ENCODE results near the gene NFASC.

The NFASC gene

GRCh38 chr1:204891860-204892259, 21.2 kb downstream of the NFASC start:
- DNase-seq = no peak

GRCh38 chr1:204894031-204894430, 23.4 kb downstream of the NFASC start:
- DNase-seq = no peak

DNA sequence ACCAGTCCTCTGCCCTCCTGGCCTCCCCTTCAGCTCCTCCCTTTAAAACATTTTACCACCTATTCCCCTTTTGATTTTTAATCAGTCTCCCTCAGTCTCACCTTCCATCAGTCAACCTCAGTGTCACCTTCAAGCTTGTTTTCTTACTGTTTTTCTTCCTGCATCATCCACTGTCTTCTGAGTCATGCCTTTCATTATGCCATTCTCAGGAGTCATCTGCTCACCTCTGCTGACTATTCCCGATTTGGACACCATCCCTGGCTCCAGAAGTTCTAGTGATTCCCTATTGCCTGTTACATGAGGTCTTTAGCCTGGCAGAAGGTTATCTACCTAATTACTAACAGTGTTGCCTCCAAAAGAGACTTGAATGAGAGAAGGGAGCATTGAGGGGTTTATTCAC, 23.9 kb downstream of the NFASC start:
- no peak for DNase-seq

DNA sequence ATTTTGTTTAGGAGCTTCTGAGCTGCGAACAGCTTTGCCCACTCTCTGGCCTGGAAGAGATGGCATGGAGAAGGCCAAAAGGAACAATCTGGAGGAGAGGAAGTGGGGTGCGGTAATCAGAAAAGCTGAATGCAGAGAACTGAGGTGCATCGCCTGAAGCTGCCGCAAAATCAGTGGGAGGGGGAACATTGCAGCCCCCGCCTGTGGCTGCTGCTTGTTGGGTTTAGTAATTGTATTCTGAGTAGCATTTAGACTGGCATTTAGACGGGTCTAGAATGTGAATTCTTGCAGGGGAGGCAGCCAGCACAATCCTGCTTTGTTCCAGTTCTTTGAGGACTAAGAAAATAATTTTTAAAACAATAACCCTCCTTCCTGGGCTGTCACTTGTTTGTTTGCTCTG, 25.4 kb downstream of the NFASC start:
- DNase-seq = no peak

GRCh38 chr1:204896787-204897469, 26.3 kb downstream of the NFASC start:
- no peak for DNase-seq

GRCh38 chr1:204900721-204901120, 30.1 kb downstream of the NFASC start:
- no peak for DNase-seq

DNA sequence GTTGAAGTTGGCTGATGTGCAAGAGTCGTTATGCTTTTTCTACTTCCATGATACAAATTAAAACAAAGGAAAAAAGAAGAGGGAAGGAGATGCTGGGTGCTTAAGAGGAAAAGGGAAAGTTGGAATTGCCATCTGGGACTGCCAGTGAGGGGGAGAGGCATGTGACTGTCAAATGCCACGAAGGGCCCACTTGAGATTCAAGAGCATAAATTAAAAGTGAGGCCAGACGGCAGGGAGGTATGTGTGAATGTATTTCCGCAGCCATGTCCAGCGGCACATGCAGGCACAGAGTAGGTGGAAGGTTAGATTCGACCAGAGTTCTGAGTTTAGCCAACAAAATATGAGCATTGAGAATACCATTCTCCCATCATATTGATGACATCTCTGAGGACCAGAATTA, 32.0 kb downstream of the NFASC start:
- DNase-seq = no peak

GRCh38 chr1:204904228-204904810, 33.7 kb downstream of the NFASC start:
- no peak for DNase-seq

GRCh38 chr1:204909109-204909508, 38.4 kb downstream of the NFASC start:
- no peak for DNase-seq

DNA sequence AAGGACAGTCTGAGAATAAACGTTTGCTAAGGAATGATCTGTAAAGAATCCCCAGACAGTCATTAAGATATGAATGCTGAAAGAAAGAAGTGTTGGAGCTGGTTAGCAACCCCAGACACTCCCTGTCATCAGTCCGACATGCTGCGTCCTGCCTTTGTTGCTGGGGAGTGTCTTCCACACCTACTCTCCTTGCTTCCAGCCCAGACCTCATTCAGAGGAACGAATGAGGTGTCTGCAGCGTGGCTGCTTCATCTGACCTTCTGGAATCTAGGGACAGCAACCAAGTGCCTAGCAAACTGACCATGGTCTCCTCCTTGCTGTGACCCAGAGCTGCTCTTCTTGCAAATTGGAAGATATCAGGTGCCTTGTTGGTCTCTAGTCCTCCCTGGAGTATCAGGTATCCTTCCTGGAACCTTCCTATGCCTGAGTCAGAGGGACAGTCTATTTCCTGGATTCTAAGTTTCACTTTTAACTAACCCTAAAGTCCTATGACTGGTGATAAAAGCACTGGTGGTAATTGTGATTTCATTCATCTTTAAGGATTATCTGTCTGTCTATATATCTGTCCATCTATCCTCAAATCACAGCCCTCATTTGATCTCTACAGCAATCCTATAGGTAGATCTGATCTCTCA, 45.3 kb downstream of the NFASC start:
- DNase-seq = no peak

DNA sequence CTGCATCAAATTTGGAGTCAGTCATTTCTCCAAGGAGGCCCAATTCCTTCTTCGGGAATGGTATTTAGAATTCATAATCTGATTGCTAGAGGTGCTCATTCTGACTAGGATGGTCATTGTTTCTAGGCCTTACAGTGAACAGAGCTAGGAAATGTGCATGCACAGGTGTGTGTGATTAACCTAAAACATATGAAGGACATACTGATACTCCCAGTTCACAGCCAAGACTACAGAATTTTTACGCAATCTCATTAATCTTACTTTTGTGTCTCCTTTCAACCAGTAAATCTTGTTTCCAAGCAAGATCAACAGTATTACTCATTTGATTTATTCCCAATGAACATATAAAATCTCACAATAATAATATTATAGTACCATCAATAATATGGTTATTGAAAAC, 47.1 kb downstream of the NFASC start:
- DNase-seq = no peak

GRCh38 chr1:204920511-204920910, 49.8 kb downstream of the NFASC start:
- no peak for DNase-seq

- DNase-seq = no peak
Measured at GRCh38 chr1:204920967-204921366, 50.3 kb downstream of the NFASC start.

GRCh38 chr1:204921855-204922516, 51.3 kb downstream of the NFASC start:
- no peak for DNase-seq

DNA sequence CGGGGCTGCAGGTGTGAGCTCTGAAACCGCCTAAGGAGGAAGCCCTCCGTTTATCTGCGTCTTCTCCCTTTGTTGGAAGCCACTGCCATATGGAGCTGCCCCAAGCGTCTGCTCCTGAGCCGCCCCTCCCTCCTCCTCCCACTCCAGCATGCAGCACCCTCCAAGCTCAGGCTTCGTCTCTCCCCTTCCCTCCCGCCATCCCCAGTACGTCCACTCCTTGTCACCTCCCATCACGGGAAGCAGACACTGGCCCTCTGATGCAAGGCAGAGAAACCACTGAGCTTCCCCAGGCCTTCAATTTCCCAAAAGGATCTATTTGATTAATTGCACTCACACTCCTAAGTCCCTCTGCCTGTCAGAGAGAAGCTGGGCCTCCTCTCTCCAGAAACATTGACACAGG, 52.5 kb downstream of the NFASC start:
- no peak for DNase-seq

DNA sequence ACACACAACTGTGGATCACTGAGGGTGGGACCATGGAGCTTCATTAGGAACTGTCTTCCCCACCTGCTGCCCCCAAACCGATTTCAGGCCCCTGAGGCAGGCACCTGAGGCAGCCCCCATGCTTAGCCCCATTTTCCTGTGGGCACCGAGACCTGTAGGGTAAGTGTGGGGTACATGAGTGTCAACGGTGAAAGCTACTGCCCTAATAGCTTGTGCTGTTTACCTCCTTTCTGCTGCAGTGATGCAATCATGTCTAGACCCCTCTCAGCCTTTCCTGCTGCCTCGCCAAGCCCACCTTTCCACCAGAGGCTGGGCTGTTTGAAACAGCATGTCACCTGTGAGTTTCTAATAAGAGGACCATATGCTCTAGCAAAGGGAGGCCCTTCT, 53.0 kb downstream of the NFASC start:
- no peak for DNase-seq

DNA sequence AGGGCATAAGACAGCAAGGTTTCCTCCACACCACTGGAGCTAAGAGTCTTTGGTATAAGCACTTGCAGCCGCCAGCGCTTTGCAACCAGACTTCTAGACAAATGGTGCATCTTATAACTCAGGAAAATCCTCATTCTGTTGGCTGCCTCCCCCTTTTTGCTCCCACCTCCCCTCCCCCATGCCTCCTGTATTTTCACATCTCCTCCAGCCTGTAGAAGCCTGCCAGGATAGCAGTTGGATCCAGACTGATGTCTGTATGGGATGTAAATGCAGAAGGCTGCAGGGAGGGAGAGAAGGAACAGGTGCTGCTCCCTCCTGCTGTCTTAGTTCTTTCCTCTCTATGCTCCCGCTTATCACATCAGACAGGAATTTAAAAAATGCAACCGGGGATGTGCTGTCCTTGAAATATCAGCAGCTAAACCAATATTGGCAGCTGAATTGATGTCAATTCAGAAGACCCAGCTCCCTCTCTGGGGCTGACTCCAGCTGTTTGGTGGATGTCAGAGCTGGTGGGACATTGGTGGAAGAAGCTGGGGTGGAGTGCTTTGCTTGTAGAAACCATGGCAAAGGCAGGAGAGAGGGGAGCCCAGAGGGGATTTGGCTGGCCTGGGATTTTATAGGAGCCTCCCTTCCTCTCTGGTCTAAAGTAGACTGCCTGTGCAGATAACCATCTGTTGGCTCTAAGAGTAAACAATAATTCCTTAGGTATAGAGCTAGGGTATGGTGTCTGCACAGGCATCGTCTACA, 53.5 kb downstream of the NFASC start:
- no peak for DNase-seq

DNA sequence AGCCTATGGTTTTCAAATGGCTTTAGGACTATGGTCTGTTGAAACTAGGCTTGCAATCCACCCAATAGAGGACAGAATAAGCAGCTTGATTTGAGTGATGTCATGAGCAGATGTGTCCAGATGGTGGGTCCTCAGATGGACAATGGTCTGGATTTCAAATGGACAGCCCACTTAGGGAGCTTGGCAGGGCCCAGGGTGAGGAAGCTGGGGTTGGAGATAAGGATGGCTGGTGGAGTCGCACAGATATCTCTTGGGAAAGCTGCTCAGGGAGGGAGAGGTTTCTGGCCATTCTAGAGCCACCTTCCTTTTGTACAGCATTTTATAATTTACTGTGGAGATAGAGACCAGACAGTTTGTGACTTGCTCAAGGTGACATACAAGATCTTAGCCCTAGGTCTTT, 55.0 kb downstream of the NFASC start:
- no peak for DNase-seq

- DNase-seq = no peak
Measured at GRCh38 chr1:204927673-204928641, 57.3 kb downstream of the NFASC start.

- no peak for DNase-seq
Measured at GRCh38 chr1:204928671-204929486, 58.2 kb downstream of the NFASC start.

- DNase-seq = no peak
Measured at GRCh38 chr1:204929487-204930154, 59.0 kb downstream of the NFASC start.
